Activated T-cell treated with anti-CD3 and anti-CD28 coated beads, Interleukin-2, amount 50 U/mL, for 48 hours (primary cell): Measurements from ENCODE around the gene SLC6A17.

Experiments used
- DNase-seq, 2 experiments: peaks; one replicate each; pipeline ENCODE4 v3.0.0-alpha.2; 2020

The SLC6A17 gene

GRCh38 chr1:110205591-110206155, 55.4 kb downstream of the SLC6A17 start:
- DNase-seq, result no peak

- no peak for DNase-seq
These were observed 56.1 kb downstream of the SLC6A17 start for GRCh38 chr1:110206261-110206920.

- DNase-seq, result peak; percentile 82 to 85
These were observed 57.5 kb downstream of the SLC6A17 start for GRCh38 chr1:110207831-110208230.

- DNase-seq, result no peak
These were observed 58.8 kb downstream of the SLC6A17 start for GRCh38 chr1:110208916-110209645.

- DNase-seq, result peak; percentile 87 to 92
These were observed 59.7 kb downstream of the SLC6A17 start, which contains the start of gene KCNC4 for GRCh38 chr1:110209715-110210603. Gene KCNC4 (plus strand): TSS chr1:110210314. CDS start chr1:110211500, 1,186 bp downstream.

- DNase-seq, result peak; percentile 71 to 76
These were observed 60.6 kb downstream of the SLC6A17 start for GRCh38 chr1:110210604-110211495.

GRCh38 chr1:110211496-110212168, 61.3 kb downstream of the SLC6A17 start:
- DNase-seq, result no peak

- DNase-seq, result peak in 1 of 2 experiments; percentile 40
These were observed 62.2 kb downstream of the SLC6A17 start for GRCh38 chr1:110212169-110213142.

GRCh38 chr1:110213143-110213540, 62.8 kb downstream of the SLC6A17 start:
- no peak for DNase-seq

- DNase-seq, result no peak
These were observed 64.4 kb downstream of the SLC6A17 start for GRCh38 chr1:110214454-110215404.

GRCh38 chr1:110215621-110216515, 65.6 kb downstream of the SLC6A17 start:
- DNase-seq, result no peak

- DNase-seq, result peak in 1 of 2 experiments; percentile 39
These were observed 66.7 kb downstream of the SLC6A17 start for GRCh38 chr1:110216844-110217444.

GRCh38 chr1:110218137-110218536, 67.8 kb downstream of the SLC6A17 start:
- DNase-seq, result no peak

- DNase-seq, result no peak
These were observed 68.4 kb downstream of the SLC6A17 start for GRCh38 chr1:110218739-110219138.

- DNase-seq, result no peak
These were observed 70.0 kb downstream of the SLC6A17 start for GRCh38 chr1:110220324-110220723.

- no peak for DNase-seq
These were observed 70.8 kb downstream of the SLC6A17 start for GRCh38 chr1:110221119-110221518.

- DNase-seq, result no peak
These were observed 72.8 kb downstream of the SLC6A17 start for GRCh38 chr1:110223127-110223526.
